ENCODE results near the gene SLC9A3. TPM values are rescaled to one million over a fixed set of nuclear protein-coding genes. Genes with fewer than 3 reads are reported as not detected.
"Not testable (repeated sequence)": the region's sequence is repeated elsewhere in the genome, so short reads cannot be mapped to it uniquely, and the experiment has no call there.

The SLC9A3 gene
- polyA plus RNA-seq, 5 donors, result 2.1 to 3.7 (median 2.7) TPM

DNA sequence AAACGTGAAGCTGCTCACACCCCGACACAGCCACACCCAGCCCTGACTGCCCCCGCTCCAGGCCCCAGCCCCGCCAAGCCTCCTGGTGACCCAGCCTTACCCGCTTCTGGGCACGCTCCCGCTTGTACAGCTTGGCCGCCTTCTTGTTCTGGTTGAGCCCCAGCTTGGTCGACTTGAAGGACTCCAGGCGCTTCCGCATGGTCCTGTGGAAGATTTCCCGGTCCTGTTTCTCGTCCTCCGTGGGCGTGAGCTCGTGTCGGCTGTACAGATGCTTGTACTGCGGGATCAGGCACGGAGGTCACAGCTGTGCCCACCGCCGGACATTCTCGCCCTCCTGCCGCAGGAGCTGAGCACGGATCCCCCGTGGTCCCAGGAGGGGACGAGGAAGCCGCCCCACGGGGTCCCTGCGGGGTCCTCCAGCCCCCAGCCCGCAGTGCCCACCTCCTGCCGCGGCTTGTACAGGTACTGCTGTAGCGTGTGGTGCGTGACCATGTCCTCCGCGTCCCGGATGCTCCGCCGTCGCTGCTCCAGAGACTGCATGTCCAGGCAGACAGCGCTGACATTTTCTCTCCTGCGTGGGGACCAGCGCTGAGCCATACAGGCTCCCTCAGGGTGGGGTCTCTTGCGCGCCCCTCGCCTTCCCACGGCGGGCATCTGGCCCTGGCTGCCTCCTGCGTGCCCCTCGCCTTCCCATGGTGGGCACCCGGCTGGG lies 48.0 kb downstream of the SLC9A3 start:
- DNase-seq, result no peak

- DNase-seq, result no peak
Measured at GRCh38 chr5:475704-476101, 48.5 kb downstream of the SLC9A3 start.

GRCh38 chr5:474840-475661 lies 49.2 kb downstream of the SLC9A3 start:
- no peak for DNase-seq

DNA sequence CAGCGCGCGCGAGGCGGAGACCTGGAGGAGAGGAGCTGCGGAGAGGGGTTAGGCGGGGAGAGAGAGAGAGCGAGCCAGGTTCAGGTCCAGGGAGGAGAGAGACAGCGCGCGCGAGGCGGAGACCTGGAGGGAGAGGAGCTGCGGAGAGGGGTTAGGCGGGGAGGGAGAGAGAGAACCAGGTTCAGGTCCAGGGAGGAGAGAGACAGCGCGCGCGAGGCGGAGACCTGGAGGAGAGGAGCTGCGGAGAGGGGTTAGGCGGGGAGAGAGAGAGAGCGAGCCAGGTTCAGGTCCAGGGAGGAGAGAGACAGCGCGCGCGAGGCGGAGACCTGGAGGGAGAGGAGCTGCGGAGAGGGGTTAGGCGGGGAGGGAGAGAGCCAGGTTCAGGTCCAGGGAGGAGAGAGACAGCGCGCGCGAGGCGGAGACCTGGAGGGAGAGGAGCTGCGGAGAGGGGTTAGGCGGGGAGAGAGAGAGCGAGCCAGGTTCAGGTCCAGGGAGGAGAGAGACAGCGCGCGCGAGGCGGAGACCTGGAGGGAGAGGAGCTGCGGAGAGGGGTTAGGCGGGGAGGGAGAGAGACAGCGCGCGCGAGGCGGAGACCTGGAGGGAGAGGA lies 49.9 kb downstream of the SLC9A3 start:
- not testable (repeated sequence) for DNase-seq

DNA sequence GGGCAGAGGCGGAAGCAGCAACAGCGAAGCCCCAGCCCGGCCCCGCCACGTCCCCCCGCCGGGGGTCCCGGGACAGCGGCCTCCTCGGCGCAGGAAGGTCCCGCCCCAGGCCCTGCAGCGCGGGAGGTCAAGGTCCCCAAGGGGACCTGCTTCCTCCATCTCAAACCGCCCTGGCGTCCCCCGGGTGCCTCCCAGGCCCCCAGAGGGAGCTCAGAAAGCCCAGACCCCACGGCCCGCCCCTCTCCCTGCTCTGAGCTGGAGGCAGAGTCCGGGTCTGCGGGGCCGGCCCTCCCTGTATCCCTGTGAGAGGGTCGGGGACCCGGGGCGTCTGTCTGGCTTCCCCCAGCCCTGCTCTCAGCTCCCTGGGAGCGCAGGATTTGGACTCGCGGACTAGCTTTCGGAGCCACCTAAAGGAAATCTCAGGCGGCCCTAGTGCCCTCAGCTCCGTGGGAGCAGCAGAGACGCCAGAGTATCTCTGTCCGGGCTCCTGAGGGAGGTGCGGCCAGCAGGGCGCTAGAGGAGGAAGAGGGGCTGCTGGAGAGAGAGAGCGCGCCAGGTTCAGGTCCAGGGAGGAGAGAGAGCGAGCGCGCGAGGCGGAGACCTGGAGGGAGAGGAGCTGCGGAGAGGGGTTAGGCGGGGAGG lies 50.6 kb downstream of the SLC9A3 start:
- DNase-seq, result peak in 1 of 2 donors; percentile 32

GRCh38 chr5:472656-473550 lies 51.3 kb downstream of the SLC9A3 start:
- DNase-seq, result peak; percentile 82 to 83

DNA sequence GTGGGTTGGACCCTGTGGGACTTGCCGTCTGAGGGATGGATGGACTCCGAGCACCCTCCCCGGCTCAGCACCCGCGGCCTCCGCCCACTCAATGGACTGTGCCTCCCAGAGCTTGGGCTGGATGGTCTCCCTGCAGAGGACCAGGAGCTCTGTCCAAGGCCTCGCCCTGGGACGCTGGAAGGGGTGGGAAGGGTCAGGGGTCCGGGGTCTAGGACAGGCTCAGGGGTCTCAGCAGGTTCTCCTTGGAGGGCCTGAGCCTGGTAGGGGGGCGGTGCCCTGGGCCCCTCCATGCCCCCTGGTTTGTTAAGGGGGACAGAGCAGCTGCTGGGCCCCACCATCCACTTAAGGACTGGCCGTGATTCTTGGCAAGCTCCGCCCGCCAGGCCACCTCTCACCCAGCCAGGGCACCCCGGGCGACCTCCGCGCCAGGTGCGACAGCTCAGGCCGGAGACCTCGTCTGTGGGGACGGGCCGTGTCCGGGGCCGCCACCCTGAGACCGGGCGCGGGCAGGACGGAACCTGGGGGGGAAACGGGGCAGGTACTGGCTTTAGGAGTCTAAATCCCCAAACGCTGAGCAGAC lies 52.1 kb downstream of the SLC9A3 start:
- DNase-seq, result peak in 1 of 2 donors; percentile 14

DNA sequence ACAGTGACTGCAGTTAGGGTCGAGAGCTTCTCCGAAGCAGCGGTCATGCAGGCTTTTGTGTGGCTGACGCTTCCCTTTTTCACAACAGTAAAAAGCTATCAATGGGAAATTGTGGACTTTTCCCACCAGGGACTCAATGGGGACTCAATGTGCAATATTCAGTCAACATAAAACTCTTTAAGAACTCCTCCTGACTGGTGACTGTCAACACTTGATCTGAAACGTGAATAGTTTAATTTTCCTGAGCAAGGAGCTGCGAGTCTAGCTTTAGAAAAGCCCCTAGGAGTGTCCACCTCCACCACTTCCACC lies 52.5 kb downstream of the SLC9A3 start:
- DNase-seq, result no peak

- no peak for DNase-seq
Measured at GRCh38 chr5:470961-471749, 53.1 kb downstream of the SLC9A3 start.

- no peak for DNase-seq
Measured at GRCh38 chr5:469752-470483, 54.3 kb downstream of the SLC9A3 start.

- no peak for DNase-seq
Measured at GRCh38 chr5:468401-468800, 55.8 kb downstream of the SLC9A3 start.

GRCh38 chr5:466661-467310 lies 57.5 kb downstream of the SLC9A3 start:
- DNase-seq, result no peak

- no peak for DNase-seq
Measured at GRCh38 chr5:465591-466403, 58.5 kb downstream of the SLC9A3 start.

GRCh38 chr5:464843-465590 lies 59.2 kb downstream of the SLC9A3 start:
- DNase-seq, result no peak

DNA sequence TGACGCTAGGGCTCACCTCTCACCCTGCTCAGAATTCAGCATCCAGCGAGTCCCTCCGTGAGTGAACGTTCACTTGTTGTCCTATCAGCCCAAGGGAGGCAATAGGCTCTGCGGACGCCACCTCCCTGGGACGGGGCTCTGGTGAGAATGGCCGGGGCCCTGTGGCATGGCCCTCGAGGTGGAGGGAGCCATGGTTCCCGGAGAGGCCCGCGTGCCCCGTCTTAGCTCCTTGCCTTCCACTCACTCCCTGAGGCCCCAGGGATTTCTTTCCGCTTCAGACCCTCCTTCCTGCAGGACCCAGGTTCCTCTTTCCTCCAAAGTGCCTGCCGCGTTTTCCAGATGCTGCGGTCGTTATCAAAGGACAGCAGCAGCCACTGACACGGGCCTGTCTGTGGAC lies 59.8 kb downstream of the SLC9A3 start:
- no peak for DNase-seq

- DNase-seq, result no peak
Measured at GRCh38 chr5:463952-464351, 60.3 kb downstream of the SLC9A3 start.

GRCh38 chr5:463301-463700 lies 60.9 kb downstream of the SLC9A3 start:
- DNase-seq, result no peak

Measured in right lung (tissue), 5 donors.